Kidney (tissue), 14 donors: ENCODE results near the gene PIGU. TPM values are rescaled to one million over a fixed set of nuclear protein-coding genes. Genes with fewer than 3 reads are reported as not detected.
"Not testable (repeated sequence)": the region's sequence is repeated elsewhere in the genome, so short reads cannot be mapped to it uniquely, and the experiment has no call there.

ENCODE experiments used
- DNase-seq, 5 donors: peaks; one replicate each; pipeline ENCODE4 v3.0.0-alpha.2; 2013 to 2020
- FAIRE-seq: peaks from 2 replicates; lab custom pipeline; 2012; peaks lifted over from hg19 to GRCh38; lab: Jason Lieb, UNC
- H3K27ac ChIP-seq, 2 donors: one replicate each; pipeline ENCODE4 v1.7.0; 2013; ENCODE audit warnings: low read depth in 2 of 2, low read length in 2 of 2, inconsistent platforms in 1 of 2
- H3K27me3 ChIP-seq: one replicate; pipeline ENCODE4 v1.7.1; 2013; ENCODE audit warnings: low read length, inconsistent platforms; ENCODE audit not compliant: control insufficient read depth, insufficient read depth
- H3K36me3 ChIP-seq, 3 donors: one replicate each; pipeline versions ENCODE4 v1.7.0 to v1.7.1; 2013; ENCODE audit warnings: low read length in 3 of 3, control low read depth in 1 of 3, inconsistent platforms in 1 of 3; ENCODE audit not compliant: insufficient read depth in 3 of 3, control insufficient read depth in 2 of 3
- H3K4me1 ChIP-seq, 3 donors: one replicate each; pipeline versions ENCODE4 v1.7.0 to v1.7.1; 2013; ENCODE audit warnings: low read length in 3 of 3, inconsistent platforms in 1 of 3, low read depth in 1 of 3; ENCODE audit not compliant: control insufficient read depth in 2 of 3, insufficient read depth in 2 of 3
- H3K4me3 ChIP-seq, 3 donors: one replicate each; pipeline versions ENCODE4 v1.7.0 to v1.8.1; 2013; ENCODE audit warnings: low read length in 3 of 3, control low read depth in 1 of 3, inconsistent platforms in 1 of 3
- H3K9ac ChIP-seq, 3 donors: one replicate each; pipeline versions ENCODE4 v1.7.0 to v1.7.1; 2013; ENCODE audit warnings: low read length in 3 of 3, control low read depth in 1 of 3, inconsistent platforms in 1 of 3
- H3K9me3 ChIP-seq, 3 donors: one replicate each; pipeline versions ENCODE4 v1.7.0 to v1.7.1; 2013; ENCODE audit warnings: low read length in 3 of 3, control low read depth in 1 of 3, inconsistent platforms in 1 of 3; ENCODE audit not compliant: control insufficient read depth in 2 of 3, insufficient read depth in 1 of 3
- intact Hi-C: fragments of 100-400 bp; cut with DNase I; formaldehyde crosslinking; loops from one replicate; pipeline ENCODE4 v1.11.1; 2022
- polyA plus RNA-seq: library from polyadenylated mRNA; stranded (reverse); fragments of 350-450 nt; fragmentation: Illumina TruSeq; extraction: RNeasy Lipid Tissue Mini Kit (QIAGEN cat#74804); gene quantifications from one replicate; pipeline ENCODE4 v1.2.3, GENCODE V29; 2014; ENCODE audit warnings: low read depth, low replicate concordance; ENCODE audit not compliant: insufficient read depth
- total RNA-seq: library from RNA; stranded (reverse); fragmentation: NEBNext Ultra II Directional; extraction: Animal tissue kit (Norgen Biotek cat#: 25700); gene quantifications from one replicate; pipeline ENCODE4 v1.2.1, GENCODE V29; 2021
- TF ChIP-seq, protein P1 (sequence below): IDR thresholded peaks from 3 replicates; pipeline ENCODE4 v1.5.1; 2012; ENCODE audit warnings: mild to moderate bottlenecking, moderate library complexity, borderline replicate concordance; ENCODE audit not compliant: insufficient read depth; ENCODE audit errors: extremely low read depth
- donor health status: control.
- donor health status: control.
- donor health status: control.
- donor health status: control.
- donor health status: control.
- donor health status: DM: yes; HTN: yes; CAD: no.
- donor health status: Normal renal cell carcinoma (clear cell type).

PIGU gene
- total and polyA plus RNA-seq, 2 donors from 2014 or later = 15.9 to 42.0 TPM

DNA sequence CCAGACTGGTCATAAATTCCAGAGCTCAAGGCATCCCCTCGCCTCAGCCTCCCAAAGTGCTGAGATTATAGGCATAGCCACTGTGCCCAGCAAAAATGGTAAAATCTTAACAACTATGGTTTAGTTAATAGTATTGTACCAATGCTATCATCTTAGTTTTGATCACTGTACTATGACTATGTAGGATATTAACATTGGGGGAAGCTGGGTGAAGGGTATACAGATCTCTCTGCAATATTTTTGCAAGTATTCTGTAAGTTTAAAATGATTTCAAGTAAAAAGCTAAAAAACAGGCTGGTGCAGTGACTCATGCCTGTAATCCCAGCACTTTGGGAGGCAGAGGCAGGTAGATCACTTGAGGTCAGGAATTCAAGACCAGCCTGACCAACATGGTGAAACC, 7.8 kb downstream of the PIGU start:
- TF ChIP-seq, protein P1, sequence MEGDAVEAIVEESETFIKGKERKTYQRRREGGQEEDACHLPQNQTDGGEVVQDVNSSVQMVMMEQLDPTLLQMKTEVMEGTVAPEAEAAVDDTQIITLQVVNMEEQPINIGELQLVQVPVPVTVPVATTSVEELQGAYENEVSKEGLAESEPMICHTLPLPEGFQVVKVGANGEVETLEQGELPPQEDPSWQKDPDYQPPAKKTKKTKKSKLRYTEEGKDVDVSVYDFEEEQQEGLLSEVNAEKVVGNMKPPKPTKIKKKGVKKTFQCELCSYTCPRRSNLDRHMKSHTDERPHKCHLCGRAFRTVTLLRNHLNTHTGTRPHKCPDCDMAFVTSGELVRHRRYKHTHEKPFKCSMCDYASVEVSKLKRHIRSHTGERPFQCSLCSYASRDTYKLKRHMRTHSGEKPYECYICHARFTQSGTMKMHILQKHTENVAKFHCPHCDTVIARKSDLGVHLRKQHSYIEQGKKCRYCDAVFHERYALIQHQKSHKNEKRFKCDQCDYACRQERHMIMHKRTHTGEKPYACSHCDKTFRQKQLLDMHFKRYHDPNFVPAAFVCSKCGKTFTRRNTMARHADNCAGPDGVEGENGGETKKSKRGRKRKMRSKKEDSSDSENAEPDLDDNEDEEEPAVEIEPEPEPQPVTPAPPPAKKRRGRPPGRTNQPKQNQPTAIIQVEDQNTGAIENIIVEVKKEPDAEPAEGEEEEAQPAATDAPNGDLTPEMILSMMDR = no peak
- no peaks in the 10 kb centered on the region for H3K4me1 ChIP-seq
- FAIRE-seq = no peak
- H3K9ac ChIP-seq = no peak overlapping the region
- no peaks in the 10 kb centered on the region for H3K27me3 ChIP-seq
- intact Hi-C loops = no loop called here
- no peak for DNase-seq
- no peak overlapping the region for H3K4me3 ChIP-seq
- no peaks in the 10 kb centered on the region for H3K36me3 ChIP-seq
- H3K9me3 ChIP-seq = no peaks in the 10 kb centered on the region
- no peak overlapping the region for H3K27ac ChIP-seq

DNA sequence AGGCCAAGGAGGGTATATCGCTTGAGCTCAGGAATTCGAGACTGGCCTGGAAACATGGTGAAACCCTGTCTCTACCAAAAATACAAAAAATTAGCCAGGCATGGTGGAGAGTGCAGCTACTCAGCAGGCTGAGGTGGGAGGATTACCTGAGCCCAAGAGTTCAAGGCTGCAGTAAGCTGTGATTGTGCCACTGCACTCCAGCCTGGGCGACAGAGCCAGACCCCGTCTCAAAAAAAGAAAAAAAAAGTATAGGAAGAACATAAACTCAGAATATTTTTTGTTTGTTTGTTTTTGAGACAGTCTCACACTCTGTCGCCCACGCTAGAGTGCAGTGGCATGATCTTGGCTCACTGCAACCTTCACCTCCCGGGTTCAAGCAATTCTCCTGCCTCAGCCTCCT, 12.1 kb downstream of the PIGU start:
- DNase-seq, H3K4me3 ChIP-seq, intact Hi-C loops, H3K9ac ChIP-seq, H3K27me3 ChIP-seq, H3K27ac ChIP-seq, FAIRE-seq, H3K9me3 ChIP-seq, H3K36me3 ChIP-seq, H3K4me1 ChIP-seq: not testable (repeated sequence)

DNA sequence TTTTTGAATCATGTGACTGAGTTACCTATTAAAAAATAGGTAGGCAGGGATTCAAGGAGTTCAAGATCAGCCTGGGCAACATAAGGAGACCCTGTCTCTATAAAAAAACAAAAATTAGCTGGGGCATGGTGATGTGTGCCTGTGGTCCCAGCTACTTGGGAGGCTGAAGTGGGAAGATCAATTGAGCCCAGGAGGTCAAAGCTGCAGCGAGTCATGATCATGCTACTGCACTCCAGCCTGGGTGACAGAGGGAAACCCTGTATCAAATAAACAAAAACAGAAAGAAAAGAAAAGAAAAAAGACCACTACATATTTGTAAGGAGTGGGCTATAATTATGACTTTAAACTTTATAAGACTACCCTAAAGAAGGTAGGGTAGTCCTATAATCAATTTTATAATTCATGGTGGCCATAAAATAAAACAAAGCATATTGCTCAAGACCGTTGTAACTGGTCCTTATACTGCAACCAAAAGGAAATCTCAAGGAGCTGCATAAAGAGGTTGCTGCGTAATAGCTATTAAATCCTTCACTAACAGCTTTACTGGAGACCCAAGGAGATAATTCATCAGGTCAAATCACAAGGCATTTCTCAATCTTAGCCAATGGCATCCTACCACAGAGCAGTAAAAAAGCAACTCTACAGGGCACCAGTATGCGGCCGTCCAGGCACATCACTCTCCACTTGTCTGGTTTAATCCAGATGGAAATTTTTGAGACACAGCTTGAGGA, 13.5 kb downstream of the PIGU start:
- FAIRE-seq = no peak
- Histone ChIP-seq H3K27me3 (no peaks in the 10 kb centered on the region), H3K9me3 (no peaks in the 10 kb centered on the region), H3K27ac (no peak overlapping the region), H3K36me3 (no peaks in the 10 kb centered on the region), H3K4me1 (no peaks in the 10 kb centered on the region), H3K4me3 (no peak overlapping the region), H3K9ac (no peak overlapping the region)
- TF ChIP-seq, protein P1 = no peak
- intact Hi-C loops = no loop called here
- DNase-seq = no peak

DNA sequence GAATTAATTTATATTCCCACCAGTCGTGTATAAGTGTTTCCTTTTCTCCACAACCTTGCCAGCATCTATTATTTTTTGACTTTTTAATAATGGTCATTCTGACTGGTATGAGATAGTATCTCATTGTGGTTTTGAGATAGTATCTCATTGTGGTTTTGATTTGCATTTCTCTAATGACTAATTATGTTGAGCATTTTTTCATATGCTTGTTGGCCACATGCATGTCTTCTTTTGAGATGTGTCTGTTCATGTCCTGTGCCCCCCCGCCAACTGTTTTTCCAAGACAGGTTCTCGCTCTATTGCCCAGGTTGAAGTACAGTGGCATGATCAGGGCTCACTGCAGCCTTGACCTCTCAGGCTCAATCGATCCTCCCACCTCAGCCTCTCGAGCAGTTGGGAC, 15.1 kb downstream of the PIGU start:
- H3K27ac ChIP-seq, intact Hi-C loops, H3K4me1 ChIP-seq, DNase-seq, H3K27me3 ChIP-seq, H3K9ac ChIP-seq, FAIRE-seq, H3K9me3 ChIP-seq, H3K4me3 ChIP-seq, H3K36me3 ChIP-seq: not testable (repeated sequence)

DNA sequence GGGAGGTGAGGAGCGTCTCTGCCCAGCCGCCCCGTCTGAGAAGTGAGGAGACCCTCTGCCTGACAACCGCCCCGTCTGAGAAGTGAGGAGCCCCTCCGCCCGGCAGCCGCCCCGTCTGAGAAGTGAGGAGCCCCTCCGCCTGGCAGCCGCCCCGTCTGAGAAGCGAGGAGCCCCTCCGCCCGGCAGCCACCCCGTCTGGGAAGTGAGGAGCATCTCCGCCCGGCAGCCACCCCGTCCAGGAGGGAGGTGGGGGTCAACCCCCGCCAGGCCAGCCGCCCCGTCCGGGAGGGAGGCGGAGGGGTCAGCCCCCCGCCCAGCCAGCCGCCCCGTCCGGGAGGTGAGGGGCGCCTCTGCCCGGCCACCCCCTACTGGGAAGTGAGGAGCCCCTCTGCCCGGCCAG, 18.2 kb downstream of the PIGU start:
- H3K36me3 ChIP-seq, H3K4me3 ChIP-seq, H3K9ac ChIP-seq, H3K9me3 ChIP-seq, H3K27ac ChIP-seq, FAIRE-seq, intact Hi-C loops, DNase-seq, H3K4me1 ChIP-seq, H3K27me3 ChIP-seq: not testable (repeated sequence)
